Activated T-cell treated with anti-CD3 and anti-CD28 coated beads, Interleukin-2, amount 50 U/mL, for 24 hours (primary cell): Measurements from ENCODE around the gene EMSY.

Source experiments
- DNase-seq: peaks from one replicate; pipeline ENCODE4 v3.0.0-alpha.2; 2020
- H3K27ac Mint-ChIP-seq: 2 replicates; pipeline ENCODE4 v1.8.0; 2020; ENCODE audit warnings: mild to moderate bottlenecking, mixed read lengths
- H3K27me3 Mint-ChIP-seq: 2 replicates; pipeline ENCODE4 v1.8.0; 2020; ENCODE audit warnings: mixed read lengths
- H3K36me3 Mint-ChIP-seq: 2 replicates; pipeline ENCODE4 v1.8.0; 2020; ENCODE audit warnings: low read depth, mixed read lengths
- H3K4me1 Mint-ChIP-seq: 2 replicates; pipeline ENCODE4 v1.8.0; 2020; ENCODE audit warnings: low read depth, mixed read lengths
- H3K4me3 Mint-ChIP-seq: 2 replicates; pipeline ENCODE4 v1.8.0; 2020; ENCODE audit warnings: mild to moderate bottlenecking, moderate library complexity, mixed read lengths
- H3K9me3 Mint-ChIP-seq: 2 replicates; pipeline ENCODE4 v1.8.0; 2020; ENCODE audit warnings: mixed read lengths

EMSY gene

DNA sequence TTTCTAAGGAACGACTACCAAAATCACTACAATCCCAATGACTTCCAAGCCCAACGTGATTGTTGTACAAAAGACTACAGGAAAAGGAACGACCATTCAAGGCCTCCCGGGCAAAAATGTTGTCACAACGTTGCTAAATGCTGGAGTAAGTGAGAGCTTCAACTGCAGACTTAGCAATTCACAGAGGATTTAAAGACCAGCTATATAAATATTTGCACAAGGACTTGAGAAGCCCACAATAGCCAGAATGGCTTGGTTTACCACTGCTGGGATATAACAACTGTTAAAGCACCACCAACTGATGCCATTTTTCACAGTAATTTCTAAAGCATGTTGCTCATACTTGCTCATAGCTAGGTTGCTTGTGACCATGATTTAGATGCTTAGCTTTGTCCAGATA lies 78.3 kb downstream of the EMSY start:
- no peaks in the 10 kb centered on the region for H3K9me3 Mint-ChIP-seq
- no peak for DNase-seq
- no peaks in the 10 kb centered on the region for H3K27me3 Mint-ChIP-seq
- peaks cover 3% of the 10 kb centered on the region for H3K4me1 Mint-ChIP-seq
- H3K4me3 Mint-ChIP-seq = no peak overlapping the region
- peaks cover 61% of the 10 kb centered on the region for H3K36me3 Mint-ChIP-seq
- H3K27ac Mint-ChIP-seq = no peak overlapping the region

DNA sequence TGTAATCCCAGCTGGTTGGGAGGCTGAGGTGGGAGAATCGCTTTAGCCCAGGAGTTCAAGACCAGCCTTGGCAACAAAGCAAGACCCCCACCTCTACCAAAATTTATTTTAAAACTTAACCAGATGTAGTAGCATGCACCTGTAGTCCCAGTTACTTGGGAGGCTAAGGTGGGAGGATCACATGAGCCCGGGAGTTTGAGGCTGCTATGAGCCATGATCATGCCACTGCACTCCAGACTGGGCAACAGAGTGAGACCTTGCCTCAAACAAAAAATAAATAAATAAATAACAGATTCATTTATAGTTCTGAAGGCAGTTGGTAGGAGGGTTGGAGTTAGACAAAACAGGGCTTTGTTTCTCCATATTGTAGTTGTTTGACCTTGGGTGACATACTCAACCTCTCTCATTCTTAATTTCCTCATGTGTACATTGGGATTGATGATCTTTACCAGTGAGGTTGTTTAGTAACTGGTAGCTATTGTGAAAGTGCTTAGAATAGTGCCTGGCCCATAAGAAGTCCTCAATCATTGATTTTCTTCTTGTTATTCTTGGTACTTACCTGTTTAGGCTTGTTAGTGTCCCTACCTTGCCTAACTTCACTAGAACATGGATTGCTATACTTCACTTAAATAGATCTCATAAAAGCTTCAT lies 79.1 kb downstream of the EMSY start:
- Mint-ChIP-seq H3K4me3 (no peak overlapping the region), H3K27me3 (no peaks in the 10 kb centered on the region), H3K4me1 (peaks cover 3% of the 10 kb centered on the region), H3K36me3 (peaks cover 67% of the 10 kb centered on the region), H3K27ac (no peak overlapping the region), H3K9me3 (no peaks in the 10 kb centered on the region)
- no peak for DNase-seq

DNA sequence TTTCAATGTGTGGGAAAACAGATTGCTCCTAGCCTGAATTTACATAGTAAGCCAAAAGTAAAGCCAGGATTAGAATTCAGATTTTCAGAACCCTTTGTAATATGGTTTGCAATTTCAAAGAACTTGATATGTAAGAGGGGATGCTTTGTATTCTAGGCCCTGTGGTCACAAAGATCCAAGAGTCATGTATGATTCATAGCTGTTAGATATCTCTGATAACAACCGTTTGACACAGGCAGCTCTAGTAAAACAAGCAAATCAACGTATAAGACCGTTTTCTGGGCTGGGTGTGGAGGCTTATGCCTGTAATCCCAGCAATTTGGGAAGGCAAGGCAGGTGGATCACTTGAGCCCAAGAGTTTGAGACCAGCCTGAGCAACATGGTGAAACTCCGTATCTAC lies 79.6 kb downstream of the EMSY start:
- Mint-ChIP-seq H3K4me3 (no peak overlapping the region), H3K36me3 (peaks cover 68% of the 10 kb centered on the region), H3K27ac (no peak overlapping the region), H3K9me3 (no peaks in the 10 kb centered on the region), H3K27me3 (no peaks in the 10 kb centered on the region), H3K4me1 (peaks cover 3% of the 10 kb centered on the region)
- no peak for DNase-seq

DNA sequence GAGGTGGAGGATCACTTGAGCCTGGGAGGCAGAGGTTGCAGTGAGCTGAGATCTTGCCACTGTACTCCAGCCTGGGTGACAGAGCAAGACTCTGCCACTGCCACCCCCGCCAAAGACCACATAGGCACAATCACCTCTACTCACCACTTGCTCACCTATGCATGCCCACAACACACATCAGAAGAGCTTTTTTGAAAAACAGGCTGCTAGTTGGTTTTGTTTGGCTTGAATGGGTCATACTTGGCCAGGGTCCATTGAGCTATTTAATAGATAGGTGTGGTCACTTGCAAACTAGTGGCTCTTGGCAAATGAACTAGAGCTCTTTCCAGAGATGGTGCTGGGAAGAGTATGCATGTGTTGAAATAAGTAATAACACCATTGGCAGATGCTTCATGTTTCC lies 80.1 kb downstream of the EMSY start:
- Mint-ChIP-seq H3K27ac (no peak overlapping the region), H3K4me1 (peaks cover 3% of the 10 kb centered on the region), H3K27me3 (no peaks in the 10 kb centered on the region), H3K36me3 (peaks cover 69% of the 10 kb centered on the region), H3K4me3 (no peak overlapping the region), H3K9me3 (no peaks in the 10 kb centered on the region)
- no peak for DNase-seq

DNA sequence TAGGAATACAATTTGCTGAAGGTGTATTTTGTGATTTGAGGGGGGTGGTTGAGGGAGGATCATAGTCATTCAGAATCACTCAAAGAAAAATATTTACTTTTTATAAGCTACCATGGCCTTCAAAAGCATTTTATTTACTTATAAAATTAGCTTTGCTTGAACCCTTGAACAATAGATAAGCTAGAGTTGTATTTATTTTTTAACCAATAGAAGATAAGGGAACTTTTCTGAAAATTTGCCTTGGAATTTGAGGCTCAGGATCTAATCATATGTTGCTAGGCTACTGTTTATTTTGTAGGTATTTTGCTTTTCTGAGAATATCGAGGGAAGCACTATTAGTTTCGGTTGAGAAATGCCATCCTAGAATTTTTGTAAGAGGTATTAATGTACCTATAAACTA lies 82.1 kb downstream of the EMSY start:
- Mint-ChIP-seq H3K4me3 (no peak overlapping the region), H3K36me3 (peaks cover 78% of the 10 kb centered on the region), H3K9me3 (no peaks in the 10 kb centered on the region), H3K27ac (no peak overlapping the region), H3K27me3 (no peaks in the 10 kb centered on the region), H3K4me1 (peaks cover 3% of the 10 kb centered on the region)
- no peak for DNase-seq

DNA sequence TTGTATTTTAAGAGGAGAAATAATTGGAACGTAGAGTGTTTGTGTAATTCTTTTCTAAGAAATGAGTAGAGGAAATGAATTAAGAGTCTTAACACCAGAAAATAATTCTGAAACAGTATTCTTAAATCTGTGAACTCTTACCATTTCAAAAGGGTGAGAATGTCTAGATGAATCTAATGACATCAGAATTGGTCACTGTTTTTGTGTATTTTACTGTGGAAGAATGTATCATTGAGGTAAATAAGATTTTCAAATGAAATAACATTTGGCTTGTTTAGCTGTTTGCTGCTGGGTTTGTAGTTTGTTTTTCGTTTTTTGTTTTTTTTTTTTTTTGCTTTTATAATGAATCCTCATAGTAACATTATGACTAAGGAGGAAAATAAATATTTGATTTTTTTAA lies 97.6 kb downstream of the EMSY start:
- Mint-ChIP-seq H3K36me3 (peaks cover 89% of the 10 kb centered on the region), H3K27ac (no peak overlapping the region), H3K27me3 (no peaks in the 10 kb centered on the region), H3K4me1 (no peaks in the 10 kb centered on the region), H3K4me3 (no peak overlapping the region), H3K9me3 (no peaks in the 10 kb centered on the region)
- DNase-seq = no peak

DNA sequence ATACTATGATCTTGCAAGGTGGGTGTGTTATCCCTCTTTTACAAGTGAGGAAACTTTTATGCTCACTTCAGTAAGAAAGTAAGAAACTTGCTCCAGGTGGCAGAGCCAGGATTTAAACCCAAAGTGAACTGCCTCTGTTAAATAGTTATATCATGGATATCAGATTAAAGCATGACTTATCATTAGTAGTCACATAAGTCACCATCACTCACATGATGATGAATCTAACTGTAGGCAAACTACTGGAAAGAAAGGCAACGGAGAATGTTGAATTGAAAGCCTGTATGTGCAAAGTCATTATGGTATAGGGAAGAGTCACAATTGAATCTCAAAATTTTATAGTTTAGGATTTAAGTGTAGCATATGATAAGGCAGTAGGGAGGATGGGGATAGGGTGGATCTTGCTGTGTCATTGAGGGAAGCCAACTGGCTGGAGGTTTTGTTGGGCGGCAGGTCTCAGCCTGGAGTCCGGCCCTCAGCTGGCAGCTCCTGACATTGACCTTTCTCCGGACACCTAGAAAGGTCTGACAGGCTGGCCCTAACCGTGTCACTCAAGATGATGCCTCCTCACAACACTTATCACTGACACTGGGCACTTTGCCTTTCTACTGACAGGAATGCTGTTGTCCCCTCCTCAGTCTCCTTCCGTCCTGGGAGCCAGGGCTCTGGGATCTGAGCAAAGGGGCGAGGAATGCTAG lies 98.3 kb downstream of the EMSY start:
- Mint-ChIP-seq H3K27ac (no peak overlapping the region), H3K4me1 (no peaks in the 10 kb centered on the region), H3K9me3 (no peaks in the 10 kb centered on the region), H3K36me3 (peaks cover 88% of the 10 kb centered on the region), H3K4me3 (no peak overlapping the region), H3K27me3 (no peaks in the 10 kb centered on the region)
- DNase-seq = no peak

DNA sequence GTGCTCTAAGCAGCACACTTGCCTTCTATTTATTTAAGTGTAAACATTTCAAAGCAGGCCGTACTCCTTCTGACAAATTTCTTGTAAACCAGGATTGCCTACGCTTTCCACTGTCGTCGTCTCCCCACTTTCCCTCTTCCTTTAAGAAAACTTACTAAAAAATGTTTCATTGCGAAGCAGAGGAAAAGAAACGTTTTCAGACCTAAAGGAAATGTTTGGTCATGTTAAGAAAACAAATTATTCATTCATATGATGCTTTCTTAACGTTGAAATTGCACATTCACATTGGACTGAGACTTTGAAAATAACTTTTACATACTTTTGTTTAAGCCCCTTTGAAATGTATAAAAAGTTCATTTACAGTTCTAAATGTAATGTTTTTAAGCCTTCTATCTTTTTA lies 106.0 kb downstream of the EMSY start:
- Mint-ChIP-seq H3K9me3 (no peaks in the 10 kb centered on the region), H3K4me1 (peaks cover 10% of the 10 kb centered on the region), H3K27me3 (no peaks in the 10 kb centered on the region), H3K27ac (no peak overlapping the region), H3K36me3 (peaks cover 51% of the 10 kb centered on the region), H3K4me3 (no peak overlapping the region)
- no peak for DNase-seq

DNA sequence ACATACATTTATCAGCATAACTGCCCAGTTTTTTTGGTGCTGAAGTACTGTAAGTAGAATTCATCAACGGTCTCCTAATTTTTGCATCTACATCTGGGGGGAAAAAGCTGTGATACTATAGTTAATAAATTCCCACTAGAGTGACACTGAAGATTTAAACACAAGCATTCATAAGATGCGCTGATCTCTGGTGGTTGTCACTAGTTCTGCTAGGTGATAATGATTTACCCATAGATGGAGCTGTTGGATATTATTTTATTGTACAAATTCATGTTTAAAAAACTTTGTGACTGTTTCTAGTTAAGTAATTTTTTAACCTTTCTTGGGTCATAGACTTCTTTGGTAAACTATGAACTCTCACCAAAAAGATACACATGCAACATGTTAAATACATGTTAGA lies 106.6 kb downstream of the EMSY start:
- no peak for DNase-seq
- no peaks in the 10 kb centered on the region for H3K27me3 Mint-ChIP-seq
- no peaks in the 10 kb centered on the region for H3K9me3 Mint-ChIP-seq
- no peak overlapping the region for H3K27ac Mint-ChIP-seq
- peaks cover 45% of the 10 kb centered on the region for H3K36me3 Mint-ChIP-seq
- H3K4me3 Mint-ChIP-seq = no peak overlapping the region
- peaks cover 10% of the 10 kb centered on the region for H3K4me1 Mint-ChIP-seq

DNA sequence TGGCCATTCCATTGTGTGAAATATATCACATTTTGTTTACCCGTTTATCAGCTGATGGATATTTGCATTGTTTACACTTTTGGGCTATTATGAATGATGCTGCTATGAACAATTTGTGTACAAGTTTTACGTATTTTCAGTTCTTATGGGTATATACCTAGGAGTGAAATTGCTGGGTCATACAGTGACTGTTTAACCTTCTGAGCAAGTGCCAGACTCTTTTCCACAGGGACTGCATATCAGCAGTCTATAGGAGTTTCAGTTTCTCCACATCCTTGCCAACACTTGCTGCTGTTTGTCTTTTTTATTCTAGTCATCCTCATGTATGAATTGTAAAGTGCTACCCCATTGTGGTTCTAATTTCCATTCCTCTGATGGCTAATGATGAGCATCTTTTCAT lies 108.2 kb downstream of the EMSY start:
- H3K9me3 Mint-ChIP-seq = no peaks in the 10 kb centered on the region
- H3K27ac Mint-ChIP-seq = no peak overlapping the region
- H3K4me3 Mint-ChIP-seq = no peak overlapping the region
- no peaks in the 10 kb centered on the region for H3K27me3 Mint-ChIP-seq
- H3K4me1 Mint-ChIP-seq = peaks cover 10% of the 10 kb centered on the region
- peaks cover 30% of the 10 kb centered on the region for H3K36me3 Mint-ChIP-seq
- no peak for DNase-seq

DNA sequence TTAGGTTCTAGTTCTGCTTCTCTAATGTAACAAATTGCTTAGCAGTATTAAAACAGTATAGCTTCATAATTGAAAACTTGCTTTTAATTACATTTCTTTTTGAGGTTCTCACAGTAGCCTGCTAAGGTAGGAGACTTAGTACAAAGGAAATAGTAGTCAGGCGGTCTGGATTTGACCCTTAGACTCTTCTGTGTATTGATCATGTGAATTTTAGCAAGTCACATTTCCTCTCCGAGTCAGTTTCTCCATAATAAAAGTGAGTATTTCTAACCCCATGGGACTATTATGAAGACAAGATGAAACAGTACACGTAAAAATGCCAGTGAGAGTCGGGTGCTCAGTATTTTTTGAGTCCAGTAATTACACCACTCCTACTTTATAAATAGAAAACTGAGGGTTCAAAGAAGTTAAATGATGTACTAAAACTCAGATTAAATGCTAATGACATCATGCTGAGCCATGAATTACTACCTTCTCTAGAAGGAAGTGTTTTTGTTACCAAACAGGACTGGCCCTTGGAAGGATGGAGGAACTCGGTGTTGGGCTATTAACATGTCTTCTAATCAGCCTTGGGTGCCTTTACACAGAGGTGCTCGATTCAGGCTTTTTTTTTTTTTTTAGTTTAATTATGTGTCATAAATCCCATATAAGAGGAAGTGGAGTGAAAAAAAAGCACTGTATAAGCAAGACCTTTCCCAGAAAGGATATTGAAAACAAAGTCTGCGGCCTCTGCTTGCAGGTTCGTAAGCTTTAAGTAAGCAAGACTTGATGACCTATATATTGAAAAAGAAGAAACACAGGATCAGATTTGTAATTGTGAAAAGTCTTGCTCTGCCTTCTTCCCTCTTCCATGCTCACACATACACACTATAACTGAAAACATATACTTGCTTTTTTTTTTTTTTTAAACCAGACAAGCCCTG lies 109.0 kb downstream of the EMSY start:
- peak overlapping the region; percentile 32 for H3K27ac Mint-ChIP-seq
- H3K9me3 Mint-ChIP-seq = no peaks in the 10 kb centered on the region
- H3K27me3 Mint-ChIP-seq = no peaks in the 10 kb centered on the region
- H3K4me3 Mint-ChIP-seq = no peak overlapping the region
- peaks cover 24% of the 10 kb centered on the region for H3K36me3 Mint-ChIP-seq
- DNase-seq = no peak
- peaks cover 10% of the 10 kb centered on the region for H3K4me1 Mint-ChIP-seq

DNA sequence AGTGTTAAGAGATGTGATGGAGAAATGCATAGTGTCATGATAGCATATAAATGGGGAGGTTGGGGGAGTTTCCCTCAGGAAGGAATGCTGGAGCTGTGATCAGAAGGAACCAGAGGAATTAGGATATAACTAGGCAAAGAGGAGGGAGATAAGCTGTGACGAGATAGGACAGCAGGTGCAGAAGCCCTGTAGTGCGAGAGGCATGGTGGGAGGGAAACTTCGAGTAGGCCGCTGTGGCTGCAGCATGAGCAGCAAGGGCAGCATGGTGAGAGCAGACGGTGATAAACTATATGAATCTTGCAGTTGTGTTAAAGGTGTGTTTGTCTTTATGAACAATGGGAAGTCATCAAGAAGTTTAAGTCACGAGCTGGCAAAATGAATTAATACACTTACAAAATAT lies 109.9 kb downstream of the EMSY start:
- H3K36me3 Mint-ChIP-seq = peaks cover 15% of the 10 kb centered on the region
- H3K27ac Mint-ChIP-seq = no peak overlapping the region
- no peak for DNase-seq
- H3K27me3 Mint-ChIP-seq = no peaks in the 10 kb centered on the region
- H3K4me1 Mint-ChIP-seq = peaks cover 16% of the 10 kb centered on the region
- H3K9me3 Mint-ChIP-seq = no peaks in the 10 kb centered on the region
- H3K4me3 Mint-ChIP-seq = no peak overlapping the region

DNA sequence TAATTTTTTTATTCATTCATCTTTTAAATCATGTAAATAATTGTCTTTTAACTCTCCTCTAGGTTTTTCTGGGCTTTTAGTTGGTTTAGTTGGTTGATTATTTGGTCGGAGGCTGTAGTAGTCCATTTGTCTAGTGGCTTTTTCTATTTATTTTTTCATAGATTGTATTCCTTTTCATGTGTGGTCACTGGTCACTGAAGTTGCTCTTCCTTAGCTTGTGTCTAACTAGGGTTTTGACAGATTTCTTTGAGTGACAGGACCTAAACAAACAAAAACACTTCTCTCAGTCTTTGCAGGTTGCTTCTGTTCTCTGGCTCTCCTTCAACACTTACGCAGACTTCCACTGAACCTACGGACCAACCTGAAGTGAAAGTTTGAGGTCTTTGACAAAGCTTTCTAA lies 112.6 kb downstream of the EMSY start:
- Mint-ChIP-seq H3K27me3 (peaks cover 5% of the 10 kb centered on the region), H3K4me1 (peaks cover 24% of the 10 kb centered on the region), H3K9me3 (no peaks in the 10 kb centered on the region), H3K36me3 (peaks cover 3% of the 10 kb centered on the region), H3K4me3 (no peak overlapping the region), H3K27ac (no peak overlapping the region)
- DNase-seq = no peak

DNA sequence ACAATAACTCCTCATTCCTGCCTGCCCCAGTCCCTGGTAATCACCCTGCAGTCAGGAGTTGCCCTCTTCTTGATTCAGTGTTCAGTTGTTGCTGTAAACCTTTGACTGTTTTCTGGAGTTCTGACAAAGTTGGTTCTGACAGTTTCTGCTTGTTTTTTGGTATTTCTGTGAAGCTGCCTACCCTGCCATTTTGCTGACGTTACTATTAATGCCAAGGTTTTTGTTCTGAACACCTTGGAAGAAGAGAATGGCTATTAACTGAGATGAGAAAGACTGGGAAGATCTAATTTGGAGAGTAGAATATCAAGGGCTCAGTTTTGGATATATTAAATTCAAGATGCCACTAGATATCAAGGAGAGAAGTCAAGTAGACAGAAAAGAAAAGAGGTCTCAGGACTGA lies 113.7 kb downstream of the EMSY start:
- DNase-seq = no peak
- Mint-ChIP-seq H3K4me1 (peaks cover 19% of the 10 kb centered on the region), H3K4me3 (no peak overlapping the region), H3K36me3 (no peaks in the 10 kb centered on the region), H3K27me3 (peaks cover 5% of the 10 kb centered on the region), H3K9me3 (no peaks in the 10 kb centered on the region), H3K27ac (no peak overlapping the region)

DNA sequence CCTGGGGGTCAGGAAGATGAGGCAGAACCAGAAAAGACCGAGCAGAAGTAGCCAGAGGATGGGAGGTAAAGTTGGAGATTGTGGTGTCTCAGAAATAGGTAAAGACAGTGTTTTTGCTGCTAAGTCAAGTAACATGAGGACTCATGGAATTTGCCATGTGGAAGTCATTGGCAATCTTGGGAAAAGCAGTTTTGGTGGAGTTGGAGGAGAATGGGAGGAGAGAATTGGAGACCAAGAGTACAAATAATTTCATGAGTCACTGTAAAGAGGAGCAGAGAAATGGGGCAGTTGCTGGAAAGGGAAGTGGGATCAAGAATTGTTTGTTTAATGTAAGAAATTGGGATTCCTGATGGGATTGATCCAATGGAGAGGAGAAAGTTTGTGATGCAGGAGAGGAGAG lies 114.1 kb downstream of the EMSY start:
- Mint-ChIP-seq H3K27me3 (peaks cover 5% of the 10 kb centered on the region), H3K27ac (no peak overlapping the region), H3K4me3 (no peak overlapping the region), H3K4me1 (peaks cover 15% of the 10 kb centered on the region), H3K36me3 (no peaks in the 10 kb centered on the region), H3K9me3 (no peaks in the 10 kb centered on the region)
- no peak for DNase-seq
